Stimulated activated CD4-positive, alpha-beta T cell treated with anti-CD3 and anti-CD28 coated beads, Interleukin-2, amount 100 ng/mL, for 48 hours (primary cell): ENCODE results near the gene TGFBRAP1.
"Not testable (repeated sequence)": the region's sequence is repeated elsewhere in the genome, so short reads cannot be mapped to it uniquely, and the experiment has no call there.

Source experiments
- DNase-seq, 2 donors: peaks; one replicate each; pipeline ENCODE4 v3.0.0-alpha.2; 2020

TGFBRAP1 gene

DNA sequence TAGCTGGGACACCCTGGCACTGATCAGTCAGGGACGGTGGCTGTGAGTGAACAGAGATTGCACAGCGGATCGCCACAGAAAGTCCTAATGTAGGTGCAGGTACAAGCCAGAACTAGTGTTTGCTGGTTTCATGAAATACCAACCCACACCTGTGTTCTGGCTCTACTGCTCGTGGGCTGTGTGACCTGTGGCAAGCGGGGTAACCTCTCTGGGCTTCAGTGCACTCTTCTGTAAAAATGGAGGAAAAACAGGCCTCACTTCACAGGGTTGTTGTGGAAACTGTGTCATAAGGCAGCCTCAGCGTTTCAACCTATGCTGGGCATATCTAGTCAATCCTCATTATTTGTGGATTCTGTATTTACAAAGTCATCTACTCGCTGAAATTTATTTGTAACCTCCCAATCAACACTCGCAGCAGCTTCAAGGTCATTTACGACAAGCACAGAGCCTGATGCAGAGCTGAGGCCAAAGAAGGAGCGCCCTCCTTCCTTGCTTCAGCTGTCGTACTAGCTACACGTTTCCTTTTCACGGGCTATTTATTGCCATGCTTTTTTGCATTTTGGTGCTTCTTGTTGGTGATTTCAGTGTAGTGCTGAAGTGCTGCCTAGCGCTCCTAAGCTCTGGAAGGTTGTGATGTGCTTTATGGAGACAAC, 58.0 kb downstream of the TGFBRAP1 start:
- no peak for DNase-seq

DNA sequence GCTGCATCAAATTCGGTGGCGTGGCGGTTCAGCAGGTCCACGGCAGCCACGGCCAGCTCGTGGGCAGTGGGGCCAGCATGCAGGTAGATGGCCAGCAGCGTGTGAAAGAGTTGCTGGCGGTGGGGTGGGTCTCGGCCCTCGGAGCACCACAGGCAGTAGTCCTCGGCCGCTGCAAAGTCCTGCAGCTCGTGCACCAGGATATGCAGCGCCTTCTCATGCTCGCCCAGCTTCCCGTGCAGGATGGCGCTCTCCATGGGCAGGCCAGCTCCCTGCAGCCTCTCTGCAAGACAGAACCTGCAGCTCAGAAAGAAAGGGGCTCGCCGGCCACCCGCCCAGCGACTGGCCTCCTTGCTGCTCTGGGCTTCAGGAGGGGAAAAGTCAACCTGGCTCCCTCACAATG, 60.1 kb downstream of the TGFBRAP1 start:
- no peak for DNase-seq

DNA sequence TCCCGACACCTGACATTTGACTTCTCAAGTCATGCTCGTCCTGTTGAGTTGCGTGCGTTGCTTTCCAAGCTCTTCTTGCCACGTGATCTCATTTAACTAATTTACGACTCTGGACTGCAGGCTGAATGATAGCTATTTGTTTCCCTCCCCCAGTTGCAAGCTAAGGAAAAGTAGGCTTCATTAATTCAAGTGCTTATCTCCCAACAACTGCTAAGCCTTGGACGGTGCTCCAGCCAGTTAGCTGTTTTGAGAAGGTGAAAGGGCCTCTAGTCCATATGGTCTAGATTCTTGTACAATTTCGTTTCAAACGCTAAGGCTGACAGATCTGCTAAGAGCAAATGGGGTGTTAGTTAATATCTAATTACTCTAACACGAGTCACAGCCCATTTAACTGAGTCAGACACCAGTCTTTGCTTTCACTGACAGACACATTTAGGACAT, 66.9 kb downstream of the TGFBRAP1 start:
- no peak for DNase-seq

DNA sequence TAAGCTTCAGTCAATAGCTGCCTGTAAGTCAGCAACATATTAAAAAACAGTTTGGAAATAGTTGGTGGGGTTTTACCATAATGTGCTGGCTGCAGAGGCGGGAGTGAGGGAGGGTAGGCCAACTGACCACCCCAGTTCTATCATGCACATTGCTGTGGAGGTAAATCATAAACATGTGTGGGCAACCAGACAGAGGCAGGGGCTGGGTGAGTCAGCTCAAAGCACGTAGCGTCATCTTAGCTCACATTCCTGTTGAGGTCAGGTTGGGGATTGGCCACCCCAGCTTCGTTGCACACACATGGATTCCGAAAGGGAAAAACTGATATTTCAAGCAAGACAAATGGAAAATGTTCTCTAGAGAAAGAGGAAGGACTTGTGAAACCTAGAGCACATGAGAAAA, 68.5 kb downstream of the TGFBRAP1 start:
- no peak for DNase-seq

DNA sequence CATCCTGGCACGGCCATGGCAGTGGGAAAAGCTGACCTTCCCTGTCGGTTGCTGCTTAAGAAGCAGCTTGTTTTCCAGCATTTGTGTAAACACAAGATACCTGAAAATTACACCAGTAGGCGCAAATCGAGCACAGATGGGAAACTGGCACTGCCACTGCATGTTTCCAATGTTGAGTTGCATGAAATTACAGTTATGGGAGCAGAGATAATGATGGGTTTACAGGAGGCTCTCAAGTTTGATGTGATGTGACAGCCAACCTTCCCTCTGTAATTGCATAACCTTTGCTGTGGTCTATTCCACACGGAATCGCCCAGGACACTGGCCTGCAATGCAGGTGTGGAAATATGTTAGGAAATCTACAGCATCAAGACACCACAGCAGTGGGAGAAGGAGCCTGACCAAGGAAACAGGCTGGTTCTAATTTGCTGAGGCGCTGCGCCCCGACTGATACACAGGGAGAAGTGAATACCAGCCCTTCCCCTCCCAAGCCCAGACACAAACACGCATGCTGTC, 70.6 kb downstream of the TGFBRAP1 start:
- no peak for DNase-seq

DNA sequence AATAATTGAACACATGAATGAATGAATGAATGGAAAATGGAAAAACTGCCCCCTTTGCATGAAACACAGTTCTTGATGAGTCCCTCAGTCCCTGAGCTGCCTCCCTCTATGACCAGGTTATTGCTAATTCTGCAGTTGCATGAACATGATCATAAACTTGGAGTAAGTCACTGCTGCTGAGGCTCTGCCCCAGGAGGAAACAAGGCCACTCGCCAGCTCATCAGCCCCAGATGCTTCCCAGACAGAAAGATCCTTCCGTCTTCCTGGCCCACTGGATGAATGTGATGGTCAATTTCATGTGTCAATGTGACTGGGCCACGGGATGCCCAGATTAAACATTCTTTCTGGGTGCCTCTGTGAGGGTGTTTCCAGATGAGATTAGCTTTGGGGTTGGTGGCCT, 71.6 kb downstream of the TGFBRAP1 start:
- DNase-seq, result no peak

DNA sequence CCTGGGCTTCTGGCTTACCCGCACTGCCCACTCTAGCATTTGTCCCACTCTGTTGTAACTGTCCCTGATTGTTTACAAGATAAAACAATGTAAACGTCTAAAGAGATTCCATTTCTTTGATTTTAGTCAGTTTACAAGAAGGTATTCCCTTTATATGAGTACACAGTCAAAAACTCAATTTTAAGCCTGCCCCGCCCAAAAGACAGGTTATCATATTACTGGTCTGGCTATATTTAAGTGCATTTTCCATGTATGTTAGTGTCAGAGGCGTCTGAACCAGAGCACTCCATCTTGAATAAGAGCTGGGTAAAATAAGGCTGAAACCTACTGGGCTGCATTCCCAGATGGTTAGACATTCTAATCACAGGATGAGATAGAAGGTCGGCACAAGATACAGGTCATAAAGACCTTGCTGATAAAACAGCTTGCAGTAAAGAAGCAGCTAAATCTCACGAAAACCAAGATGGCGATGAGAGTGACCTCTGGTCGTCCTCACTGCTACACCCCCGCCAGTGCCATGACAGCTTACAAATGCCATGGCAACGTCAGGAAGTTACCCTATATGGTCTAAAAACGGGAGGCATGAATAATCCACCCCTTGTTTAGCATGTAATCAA, 73.0 kb downstream of the TGFBRAP1 start:
- DNase-seq, result no peak

DNA sequence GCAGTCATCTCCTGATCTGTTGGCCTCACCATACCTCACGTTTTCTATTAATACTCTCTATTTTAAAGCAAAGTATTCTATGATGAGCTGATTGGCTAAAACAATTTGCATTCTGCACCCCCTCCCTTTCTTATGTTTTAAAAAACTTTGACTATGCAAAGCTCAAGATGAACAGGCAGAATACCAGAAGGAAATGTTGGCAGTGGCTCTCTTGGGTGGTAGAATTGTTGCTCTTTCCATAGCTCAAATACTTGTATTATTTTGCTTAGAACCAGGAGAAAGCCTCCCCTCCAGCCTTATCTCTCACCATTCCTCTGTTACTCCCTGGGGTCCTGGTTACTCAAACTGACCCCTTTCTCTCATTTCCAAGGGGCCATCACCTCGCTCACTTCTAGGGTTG, 73.6 kb downstream of the TGFBRAP1 start:
- DNase-seq, result no peak

DNA sequence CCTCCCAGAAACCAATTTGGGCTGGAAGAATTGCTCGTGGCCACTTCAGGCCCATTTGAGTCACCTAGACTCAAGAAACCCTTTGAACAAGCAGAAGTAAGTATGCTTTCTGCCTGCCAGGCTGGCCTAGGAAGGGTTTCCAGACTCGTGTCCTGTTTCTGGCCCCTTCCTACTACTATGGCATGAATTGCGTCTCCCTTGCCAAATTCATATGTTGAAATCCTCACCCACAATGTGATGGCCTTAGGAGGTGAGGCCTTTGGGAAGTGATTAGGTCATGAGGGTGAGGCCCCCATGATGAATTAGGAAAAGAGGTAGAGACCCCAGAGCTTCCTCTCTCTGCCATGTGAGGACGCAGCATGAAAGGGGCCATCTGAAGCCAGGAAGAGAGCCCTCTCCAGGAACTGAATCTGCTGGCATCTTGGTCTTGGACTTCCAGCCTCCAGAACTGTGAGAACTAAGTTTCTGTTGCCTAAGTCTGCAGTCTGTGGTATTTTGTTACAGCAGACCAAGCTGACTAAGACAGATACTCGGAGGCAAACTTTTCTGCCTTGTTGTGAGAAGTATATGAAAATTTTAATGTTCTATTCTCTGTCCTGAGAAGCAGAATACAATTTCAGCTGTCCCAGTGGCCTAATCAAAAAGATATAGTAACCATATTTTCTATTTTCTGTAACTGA, 74.9 kb downstream of the TGFBRAP1 start:
- no peak for DNase-seq

DNA sequence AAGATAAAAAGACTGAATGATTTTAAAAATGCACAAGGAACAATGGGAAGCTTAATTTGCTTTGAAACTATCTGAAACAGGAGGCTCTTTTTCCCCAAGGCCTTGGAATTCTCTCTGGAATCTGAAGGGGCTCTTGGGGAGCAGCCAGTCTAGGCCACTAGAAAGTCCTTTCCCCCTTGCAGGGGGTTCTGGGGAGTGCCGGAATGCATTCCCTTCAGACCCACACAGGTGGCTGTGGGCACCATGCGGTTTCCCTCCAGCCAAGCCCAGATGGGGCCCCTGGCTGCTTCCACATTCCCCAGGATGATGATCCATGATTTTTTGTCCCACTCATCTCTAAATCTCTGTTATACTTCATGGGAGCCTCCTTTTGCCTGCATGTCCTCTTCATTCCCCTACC, 77.3 kb downstream of the TGFBRAP1 start:
- DNase-seq, result no peak

DNA sequence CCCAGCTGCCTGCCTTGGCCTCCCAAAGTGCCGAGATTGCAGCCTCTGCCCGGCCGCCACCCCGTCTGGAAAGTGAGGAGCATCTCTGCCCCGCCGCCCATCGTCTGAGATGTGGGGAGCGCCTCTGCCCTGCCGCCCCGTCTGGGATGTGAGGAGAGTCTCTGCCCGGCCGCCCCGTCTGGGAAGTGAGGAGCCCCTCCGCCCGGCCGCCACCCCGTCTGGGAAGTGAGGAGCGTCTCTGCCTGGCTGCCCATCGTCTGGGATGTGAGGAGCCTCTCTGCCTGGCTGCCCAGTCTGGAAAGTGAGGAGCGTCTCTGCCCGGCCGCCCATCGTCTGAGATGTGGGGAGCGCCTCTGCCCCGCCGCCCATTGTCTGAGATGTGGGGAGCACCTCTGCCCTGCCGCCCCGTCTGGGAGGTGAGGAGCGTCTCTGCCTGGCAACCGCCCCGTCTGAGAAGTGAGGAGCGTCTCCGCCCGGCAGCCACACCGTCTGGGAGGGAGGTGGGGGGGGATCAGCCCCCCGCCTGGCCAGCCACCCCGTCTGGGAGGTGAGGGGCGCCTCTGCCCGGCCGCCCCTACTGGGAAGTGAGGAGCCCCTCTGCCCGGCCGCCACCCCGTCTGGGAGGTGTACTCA, 78.4 kb downstream of the TGFBRAP1 start:
- not testable (repeated sequence) for DNase-seq

DNA sequence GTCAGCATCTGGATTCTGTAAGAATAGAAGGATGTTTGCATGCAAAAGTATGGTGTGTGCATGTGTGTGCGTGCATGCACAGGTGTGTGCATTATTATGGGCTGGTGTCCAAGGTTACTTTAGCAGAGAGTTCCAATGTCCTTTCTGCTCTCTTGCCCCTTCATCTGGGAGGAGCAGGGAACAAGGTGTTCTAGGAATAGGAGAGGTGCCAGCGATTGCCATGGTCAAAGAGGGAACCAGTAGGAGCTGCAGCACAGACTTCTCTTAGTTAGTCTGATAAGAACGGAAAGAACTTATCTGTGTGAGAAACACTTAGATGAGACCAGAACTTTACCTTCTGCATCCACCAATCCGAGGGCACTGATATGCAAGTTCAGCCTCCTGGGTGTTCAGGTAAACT, 79.6 kb downstream of the TGFBRAP1 start:
- no peak for DNase-seq

DNA sequence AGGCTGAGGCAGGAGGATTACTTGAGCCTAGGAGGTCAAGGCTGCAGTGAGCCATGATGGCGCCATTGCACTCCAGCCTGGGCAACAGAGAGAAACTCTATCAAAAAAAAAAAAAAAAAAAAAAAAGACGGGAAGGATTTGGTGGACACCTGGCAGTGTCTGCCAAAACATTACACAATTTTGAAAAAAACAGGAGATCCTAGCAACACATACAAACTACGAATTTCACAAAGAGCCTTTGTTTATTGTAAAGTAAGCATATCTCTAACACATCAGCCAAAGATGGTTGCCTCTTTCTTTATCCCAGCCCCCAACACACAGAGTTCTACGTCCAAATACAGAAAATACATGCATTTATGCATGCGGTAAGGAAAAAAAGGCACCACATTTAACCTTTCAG, 80.4 kb downstream of the TGFBRAP1 start:
- no peak for DNase-seq

DNA sequence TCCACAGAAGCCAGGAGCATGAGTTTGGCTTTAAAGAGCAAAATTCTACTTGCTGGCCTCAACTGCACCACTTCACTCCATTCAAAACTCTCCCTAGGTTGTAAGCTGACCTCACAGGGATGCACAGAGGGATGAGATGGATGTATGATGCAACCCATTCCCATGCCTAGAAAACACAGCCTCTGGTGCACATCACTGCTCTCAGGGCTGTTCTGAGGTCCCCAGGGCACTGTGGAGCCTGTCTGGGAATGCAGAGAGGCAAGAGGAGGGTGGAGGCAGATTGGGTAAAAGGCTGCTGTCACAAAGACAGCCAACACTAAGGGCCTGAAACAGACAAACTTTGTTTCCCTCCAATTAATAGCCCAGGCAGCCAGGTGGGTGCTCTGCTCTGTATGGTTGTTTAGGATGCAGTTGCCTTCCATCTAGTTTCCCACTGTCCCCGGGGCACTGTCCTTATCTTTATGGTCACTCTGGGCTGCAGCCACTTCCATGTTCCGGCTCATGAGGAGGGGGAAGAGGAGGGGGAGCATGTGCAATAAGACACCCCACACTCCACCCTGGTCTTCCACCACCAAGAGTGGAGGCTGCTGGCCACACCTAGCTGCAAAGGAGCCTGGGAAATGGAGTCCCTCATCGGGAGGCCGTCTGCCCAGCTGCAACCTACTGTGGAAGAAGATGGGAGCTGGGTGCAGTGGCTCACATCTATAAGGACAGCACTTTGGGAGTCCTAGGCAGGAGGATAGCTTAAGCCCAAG, 81.0 kb downstream of the TGFBRAP1 start:
- no peak for DNase-seq

DNA sequence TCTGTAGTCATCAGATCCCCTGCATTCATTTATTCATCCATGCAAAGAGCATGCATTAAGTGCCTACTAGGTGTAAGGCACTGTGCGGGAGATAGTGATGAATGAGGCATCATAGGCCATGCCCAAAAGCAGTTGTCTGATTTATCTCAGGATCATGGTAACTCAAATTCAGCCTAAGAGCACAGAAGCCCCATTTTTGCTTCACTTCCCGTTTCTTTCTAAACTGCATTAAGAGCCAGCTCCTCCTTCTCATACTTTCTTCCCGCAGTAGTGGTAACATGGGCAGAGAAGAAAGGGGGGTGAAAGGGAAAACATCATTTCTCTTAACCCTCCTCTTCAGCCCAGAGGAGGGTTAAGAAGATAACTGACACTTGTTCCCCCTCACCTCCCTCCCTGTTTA, 85.1 kb downstream of the TGFBRAP1 start:
- DNase-seq, result no peak

DNA sequence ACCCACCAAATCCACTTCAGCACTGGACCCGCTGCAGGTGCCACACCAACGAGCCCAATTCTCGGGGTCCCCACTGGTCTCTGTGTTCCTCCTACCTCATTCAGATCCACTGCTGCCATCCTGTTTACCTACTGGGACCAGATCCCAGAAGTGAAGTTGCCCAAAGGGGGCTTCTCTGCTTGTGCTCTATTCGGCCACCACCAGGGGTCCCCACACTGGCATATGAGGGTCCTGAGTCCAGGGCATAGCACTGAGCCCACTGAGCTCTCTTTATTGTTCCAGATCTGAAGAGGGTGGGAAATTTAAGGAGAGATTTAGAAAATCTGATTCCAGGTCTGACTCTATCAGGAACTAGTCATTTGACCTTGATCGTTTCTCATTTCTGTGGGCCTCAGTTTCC, 85.6 kb downstream of the TGFBRAP1 start:
- DNase-seq, result no peak

DNA sequence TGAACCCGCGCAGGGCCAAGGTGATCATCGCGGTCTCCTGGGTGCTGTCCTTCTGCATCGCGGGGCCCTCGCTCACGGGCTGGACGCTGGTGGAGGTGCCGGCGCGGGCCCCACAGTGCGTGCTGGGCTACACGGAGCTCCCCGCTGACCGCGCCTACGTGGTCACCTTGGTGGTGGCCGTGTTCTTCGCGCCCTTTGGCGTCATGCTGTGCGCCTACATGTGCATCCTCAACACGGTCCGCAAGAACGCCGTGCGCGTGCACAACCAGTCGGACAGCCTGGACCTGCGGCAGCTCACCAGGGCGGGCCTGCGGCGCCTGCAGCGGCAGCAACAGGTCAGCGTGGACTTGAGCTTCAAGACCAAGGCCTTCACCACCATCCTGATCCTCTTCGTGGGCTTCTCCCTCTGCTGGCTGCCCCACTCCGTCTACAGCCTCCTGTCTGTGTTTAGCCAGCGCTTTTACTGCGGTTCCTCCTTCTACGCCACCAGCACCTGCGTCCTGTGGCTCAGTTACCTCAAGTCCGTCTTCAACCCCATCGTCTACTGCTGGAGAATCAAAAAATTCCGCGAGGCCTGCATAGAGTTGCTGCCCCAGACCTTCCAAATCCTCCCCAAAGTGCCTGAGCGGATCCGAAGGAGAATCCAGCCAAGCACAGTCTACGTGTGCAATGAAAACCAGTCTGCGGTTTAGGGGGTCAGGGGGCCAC, 87.1 kb downstream of the TGFBRAP1 start:
- no peak for DNase-seq

DNA sequence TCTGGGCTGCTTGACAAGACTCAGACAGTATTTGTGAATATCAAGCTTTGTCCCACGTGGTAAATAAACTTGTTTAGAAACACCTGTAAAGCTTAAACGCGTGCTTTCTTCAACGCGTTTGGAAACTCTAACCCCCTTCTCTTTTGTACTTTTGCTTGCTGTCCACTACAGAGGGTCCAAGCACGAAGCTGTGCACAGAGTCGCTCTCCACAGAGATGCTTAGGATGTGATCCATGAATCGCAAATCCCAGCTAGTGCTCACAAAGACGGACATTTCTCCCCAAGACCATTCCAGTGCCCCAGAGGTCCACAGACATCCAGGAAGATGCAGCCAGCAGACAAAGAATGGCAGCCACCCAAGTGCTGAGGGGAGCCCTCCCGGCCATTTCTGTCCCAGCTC, 88.1 kb downstream of the TGFBRAP1 start, which contains the start of gene GPR45:
Gene GPR45, plus strand, starts transcription at position 301 of the 400 bp plus-strand sequence. CDS start 116 bp downstream, outside the sequence.
- DNase-seq, result no peak

DNA sequence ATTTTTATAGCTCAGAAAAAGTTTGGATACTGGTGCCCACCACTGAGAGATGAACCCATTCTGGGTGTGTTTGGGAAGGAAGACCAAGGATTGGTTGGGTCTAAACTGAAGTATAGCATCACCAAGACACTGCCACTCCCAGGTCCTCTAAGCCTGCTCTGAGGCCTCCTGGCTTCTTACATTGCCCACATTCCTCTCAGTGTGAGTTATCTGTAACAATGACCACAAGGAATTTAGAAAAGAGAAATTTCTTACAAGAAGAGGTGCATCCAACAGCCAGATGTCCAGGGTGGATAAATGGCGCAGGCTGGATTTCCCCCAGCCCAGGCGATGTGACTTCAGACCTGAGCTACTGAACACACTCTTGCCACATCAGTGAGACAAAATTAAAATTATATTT, 89.6 kb downstream of the TGFBRAP1 start:
- no peak for DNase-seq

DNA sequence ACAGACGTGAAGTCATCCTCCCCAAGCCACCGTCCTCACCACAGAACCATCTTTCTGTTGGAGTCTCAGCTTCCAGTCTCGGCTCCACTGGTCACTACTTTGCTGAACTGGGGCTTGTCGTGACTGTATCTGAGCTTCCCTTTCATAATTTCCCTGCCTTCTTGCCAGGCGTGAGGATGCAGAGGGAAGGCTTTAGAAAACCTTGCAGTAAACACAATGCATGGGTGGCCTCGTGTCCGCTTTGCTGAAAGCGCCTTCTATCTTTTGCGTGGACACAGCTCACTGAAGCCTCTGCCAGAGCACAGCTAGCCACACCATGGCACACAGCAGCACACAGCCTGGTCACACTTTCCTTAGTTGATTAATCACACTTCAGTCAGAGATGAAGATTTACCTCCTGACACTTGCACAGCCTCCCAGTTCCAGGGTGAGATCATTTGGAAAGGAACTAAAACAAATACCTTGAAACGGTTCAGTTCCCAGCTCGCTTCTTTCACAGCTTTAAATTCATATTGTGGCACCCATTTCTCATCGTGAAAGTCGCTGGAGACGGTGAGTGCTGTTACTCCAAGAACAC, 90.8 kb downstream of the TGFBRAP1 start:
- no peak for DNase-seq

DNA sequence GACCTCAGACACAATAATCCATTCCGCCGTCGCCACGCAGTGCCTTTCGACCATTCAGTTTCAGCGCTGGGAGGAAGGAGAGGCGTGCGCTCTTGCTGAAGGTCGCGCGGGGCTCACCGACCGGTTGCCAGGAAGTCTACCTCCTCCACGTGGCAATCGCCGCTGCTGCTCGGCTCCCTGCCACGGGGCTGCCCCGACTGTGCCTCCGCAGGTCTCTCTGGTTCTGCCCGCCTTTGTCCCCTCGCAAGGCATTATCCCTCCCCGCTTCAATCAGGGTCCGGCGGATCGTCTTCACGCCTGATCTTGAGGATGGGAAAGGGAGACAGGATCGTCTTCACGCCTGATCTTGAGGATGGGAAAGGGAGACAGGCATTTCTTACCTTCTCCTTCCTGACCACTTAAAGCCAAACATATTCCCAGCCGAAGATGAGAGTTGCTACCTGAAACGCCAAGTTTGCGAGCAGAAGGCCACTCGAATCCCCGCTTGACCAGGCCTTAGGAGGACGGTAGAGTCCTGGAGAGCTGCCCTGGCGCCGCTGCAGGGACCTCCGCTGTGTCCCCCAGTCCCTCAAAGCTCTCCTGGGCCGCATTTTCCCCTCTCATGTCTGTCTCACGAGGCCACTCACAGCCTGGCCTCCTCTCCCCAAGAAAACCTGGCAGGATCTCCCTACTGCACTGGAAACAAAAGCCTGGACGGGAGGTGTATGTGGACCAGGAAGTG, 92.3 kb downstream of the TGFBRAP1 start:
- DNase-seq, result no peak
